ENCODE measurements around the gene PPME1.

DNA sequence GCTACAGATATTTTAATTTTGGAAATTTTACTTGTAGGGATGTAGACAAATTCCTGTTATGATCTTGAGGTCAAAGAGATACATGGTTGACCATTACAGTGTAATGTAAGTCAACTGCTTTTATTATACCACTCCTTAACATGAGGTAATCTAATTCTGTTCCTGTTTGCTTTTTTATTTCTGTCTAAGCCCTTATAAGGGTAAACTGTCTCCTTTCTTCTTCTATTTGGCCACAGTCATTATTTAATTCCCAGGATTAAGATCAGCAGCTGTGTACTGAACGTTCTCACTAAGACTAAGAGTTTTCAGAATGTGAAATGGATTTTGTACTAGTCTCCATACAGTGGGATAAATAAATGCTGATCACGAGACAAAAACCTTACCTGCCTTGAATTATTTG lies 33.1 kb upstream of the PPME1 start:
- TF ChIP-seq POLR2A (IDR thresholded peaks at IDR 0.05; ENCODE audit: low read depth, low read length) (0 out of 2 replicates have a peak, but pooled peaks have one; percentile 5), RAD21 (IDR thresholded peaks at IDR 0.05; ENCODE audit: low read length) (no peak), RFX5 (IDR thresholded peaks at IDR 0.05; ENCODE audit: low read depth, low read length) (no peak), BHLHE40 (IDR thresholded peaks at IDR 0.05; ENCODE audit: low read depth, low read length) (no peak)
- TF ChIP-seq, protein P1, sequence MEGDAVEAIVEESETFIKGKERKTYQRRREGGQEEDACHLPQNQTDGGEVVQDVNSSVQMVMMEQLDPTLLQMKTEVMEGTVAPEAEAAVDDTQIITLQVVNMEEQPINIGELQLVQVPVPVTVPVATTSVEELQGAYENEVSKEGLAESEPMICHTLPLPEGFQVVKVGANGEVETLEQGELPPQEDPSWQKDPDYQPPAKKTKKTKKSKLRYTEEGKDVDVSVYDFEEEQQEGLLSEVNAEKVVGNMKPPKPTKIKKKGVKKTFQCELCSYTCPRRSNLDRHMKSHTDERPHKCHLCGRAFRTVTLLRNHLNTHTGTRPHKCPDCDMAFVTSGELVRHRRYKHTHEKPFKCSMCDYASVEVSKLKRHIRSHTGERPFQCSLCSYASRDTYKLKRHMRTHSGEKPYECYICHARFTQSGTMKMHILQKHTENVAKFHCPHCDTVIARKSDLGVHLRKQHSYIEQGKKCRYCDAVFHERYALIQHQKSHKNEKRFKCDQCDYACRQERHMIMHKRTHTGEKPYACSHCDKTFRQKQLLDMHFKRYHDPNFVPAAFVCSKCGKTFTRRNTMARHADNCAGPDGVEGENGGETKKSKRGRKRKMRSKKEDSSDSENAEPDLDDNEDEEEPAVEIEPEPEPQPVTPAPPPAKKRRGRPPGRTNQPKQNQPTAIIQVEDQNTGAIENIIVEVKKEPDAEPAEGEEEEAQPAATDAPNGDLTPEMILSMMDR (conservative IDR thresholded peaks at IDR 0.05; ENCODE audit: low read depth, low read length): no peak
